Lower leg skin (tissue), 3 donors: Measurements from ENCODE around the gene ZNF611.
"Not testable (repeated sequence)": the region's sequence is repeated elsewhere in the genome, so short reads cannot be mapped to it uniquely, and the experiment has no call there.

Source experiments
- POLR2A ChIP-seq, 2 donors: fragments of 450-650 bp; IDR thresholded peaks; one replicate each; pipeline ENCODE4 v1.6.1; 2016 to 2017; ENCODE audit warnings: antibody characterized with exemption in 2 of 2, mild to moderate bottlenecking in 1 of 2, moderate library complexity in 1 of 2
- TF ChIP-seq, protein P1 (sequence below), 3 donors: fragments of 450-650 bp; IDR thresholded peaks; one replicate each; pipeline ENCODE4 v1.5.1; 2016; ENCODE audit warnings: antibody characterized with exemption in 3 of 3, mild to moderate bottlenecking in 3 of 3, moderate library complexity in 2 of 3

DNA sequence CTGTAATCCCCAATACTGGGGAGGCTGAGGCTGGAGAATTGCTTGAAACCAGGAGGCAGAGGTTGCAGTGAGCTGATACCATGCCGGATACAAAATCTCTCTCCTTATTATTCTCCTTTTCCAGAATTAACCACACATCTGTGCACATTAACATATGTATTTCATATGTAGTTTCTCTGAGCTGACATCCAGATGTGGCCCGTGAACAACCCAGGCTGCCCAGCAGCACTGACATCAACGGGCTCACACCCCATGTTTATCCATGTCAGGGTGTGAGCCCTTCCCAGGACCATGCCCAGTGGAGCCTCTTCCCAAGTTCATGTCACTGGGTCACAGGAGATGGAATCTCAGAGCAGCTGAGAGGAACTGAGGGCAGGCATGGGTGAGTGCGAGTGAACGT is 19.5 kb downstream of the ZNF611 start:
- TF ChIP-seq, protein P1, sequence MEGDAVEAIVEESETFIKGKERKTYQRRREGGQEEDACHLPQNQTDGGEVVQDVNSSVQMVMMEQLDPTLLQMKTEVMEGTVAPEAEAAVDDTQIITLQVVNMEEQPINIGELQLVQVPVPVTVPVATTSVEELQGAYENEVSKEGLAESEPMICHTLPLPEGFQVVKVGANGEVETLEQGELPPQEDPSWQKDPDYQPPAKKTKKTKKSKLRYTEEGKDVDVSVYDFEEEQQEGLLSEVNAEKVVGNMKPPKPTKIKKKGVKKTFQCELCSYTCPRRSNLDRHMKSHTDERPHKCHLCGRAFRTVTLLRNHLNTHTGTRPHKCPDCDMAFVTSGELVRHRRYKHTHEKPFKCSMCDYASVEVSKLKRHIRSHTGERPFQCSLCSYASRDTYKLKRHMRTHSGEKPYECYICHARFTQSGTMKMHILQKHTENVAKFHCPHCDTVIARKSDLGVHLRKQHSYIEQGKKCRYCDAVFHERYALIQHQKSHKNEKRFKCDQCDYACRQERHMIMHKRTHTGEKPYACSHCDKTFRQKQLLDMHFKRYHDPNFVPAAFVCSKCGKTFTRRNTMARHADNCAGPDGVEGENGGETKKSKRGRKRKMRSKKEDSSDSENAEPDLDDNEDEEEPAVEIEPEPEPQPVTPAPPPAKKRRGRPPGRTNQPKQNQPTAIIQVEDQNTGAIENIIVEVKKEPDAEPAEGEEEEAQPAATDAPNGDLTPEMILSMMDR (IDR thresholded peaks at IDR 0.05): not testable (repeated sequence)
- not testable (repeated sequence) for TF ChIP-seq POLR2A (IDR thresholded peaks at IDR 0.05)
